Right atrium auricular region (tissue), 2 donors: Measurements from ENCODE around the gene C2CD4D. TPM values are rescaled to one million over a fixed set of nuclear protein-coding genes. Genes with fewer than 3 reads are reported as not detected.

Experiments used
- DNase-seq: peaks from one replicate; pipeline ENCODE4 v3.0.0-alpha.2; 2019; ENCODE audit warnings: low spot score
- H3K27ac ChIP-seq, 2 donors: fragments of 200-600 bp; sonication (generic); 1 replicate in 1 of 2; 2 replicates in 1 of 2; pipeline ENCODE4 v1.5.1; 2016 to 2019
- H3K27me3 ChIP-seq, 2 donors: fragments of 200-600 bp; sonication (generic); one replicate each; pipeline versions ENCODE4 v1.5.1 to v1.6.0; 2017 to 2019
- H3K36me3 ChIP-seq: fragments of 200-600 bp; sonication (generic); one replicate; pipeline ENCODE4 v1.5.1; 2016
- H3K4me1 ChIP-seq, 2 donors: fragments of 200-600 bp; sonication (generic); one replicate each; pipeline versions ENCODE4 v1.5.1 to v1.6.0; 2017 to 2019
- H3K4me3 ChIP-seq, 2 donors: fragments of 200-600 bp; sonication (generic); 1 replicate in 1 of 2; 2 replicates in 1 of 2; pipeline ENCODE4 v1.5.1; 2017 to 2019; ENCODE audit warnings: mild to moderate bottlenecking in 1 of 2, moderate library complexity in 1 of 2
- H3K9me3 ChIP-seq, 2 donors: fragments of 200-600 bp; sonication (generic); one replicate each; pipeline ENCODE4 v1.5.1; 2019
- total RNA-seq, 2 donors: library from RNA; depleted of rRNA; stranded (reverse); fragments of >200 nt; gene quantifications; one replicate each; pipeline ENCODE4 v1.1.0, GENCODE V29; 2016
- TF ChIP-seq, protein P1 (sequence below), 2 donors: fragments of 200-600 bp; sonication (generic); IDR thresholded peaks; one replicate each; pipeline ENCODE4 v1.5.1; 2019; ENCODE audit warnings: antibody characterized with exemption in 2 of 2

Gene C2CD4D
- total RNA-seq, 2 donors from 2014 or later, result not detected

DNA sequence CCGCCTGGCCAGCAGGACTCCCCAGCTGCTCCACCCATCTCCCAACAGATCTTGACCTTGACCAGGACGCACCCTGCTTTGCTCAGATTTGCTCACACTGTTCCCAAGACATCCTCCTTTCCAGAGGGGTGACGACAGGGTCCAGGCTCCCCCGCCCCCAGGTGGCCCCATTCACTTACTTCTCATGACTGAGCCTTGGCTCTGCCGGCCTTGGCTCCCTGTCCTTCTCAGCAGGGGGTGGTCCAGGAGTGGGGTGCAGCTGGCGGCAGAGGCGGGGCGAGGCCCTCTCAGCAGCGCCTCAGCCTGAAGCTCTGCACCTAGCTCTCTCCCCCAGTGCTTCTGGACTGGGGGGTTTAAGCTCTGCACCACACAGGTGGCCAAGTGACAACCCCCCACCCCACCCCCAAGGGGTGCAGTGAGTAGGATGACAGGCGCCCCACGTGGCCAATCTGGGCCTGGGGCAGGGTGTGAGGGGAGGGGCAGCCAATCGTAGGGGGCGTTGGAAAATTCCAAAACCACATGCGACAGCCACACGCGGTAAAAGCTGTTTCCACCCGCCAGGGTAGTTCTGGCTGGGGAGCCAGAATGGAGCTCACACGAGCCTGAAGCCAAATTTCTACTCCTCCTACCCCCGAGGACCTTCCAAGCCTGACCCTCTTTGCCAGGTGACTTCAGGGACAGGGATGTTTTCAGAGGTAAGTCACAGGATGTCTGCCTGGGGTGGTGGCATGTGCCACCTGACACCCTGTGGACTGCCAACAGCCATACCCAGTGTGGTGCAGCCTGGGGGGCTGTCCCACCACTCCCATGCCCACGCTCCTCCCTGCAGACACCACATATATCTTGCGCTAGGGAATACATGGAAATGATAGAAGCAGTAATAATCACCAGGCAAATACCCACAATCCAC, 13.6 kb downstream of the C2CD4D start:
- Histone ChIP-seq H3K4me1 (peaks cover 0 to 23% of the 10 kb centered on the region in 2 donors), H3K27me3 (no peaks in the 10 kb centered on the region), H3K4me3 (no peak overlapping the region), H3K9me3 (no peaks in the 10 kb centered on the region), H3K36me3 (no peaks in the 10 kb centered on the region), H3K27ac (no peak overlapping the region)
- no peak for DNase-seq
- TF ChIP-seq, protein P1, sequence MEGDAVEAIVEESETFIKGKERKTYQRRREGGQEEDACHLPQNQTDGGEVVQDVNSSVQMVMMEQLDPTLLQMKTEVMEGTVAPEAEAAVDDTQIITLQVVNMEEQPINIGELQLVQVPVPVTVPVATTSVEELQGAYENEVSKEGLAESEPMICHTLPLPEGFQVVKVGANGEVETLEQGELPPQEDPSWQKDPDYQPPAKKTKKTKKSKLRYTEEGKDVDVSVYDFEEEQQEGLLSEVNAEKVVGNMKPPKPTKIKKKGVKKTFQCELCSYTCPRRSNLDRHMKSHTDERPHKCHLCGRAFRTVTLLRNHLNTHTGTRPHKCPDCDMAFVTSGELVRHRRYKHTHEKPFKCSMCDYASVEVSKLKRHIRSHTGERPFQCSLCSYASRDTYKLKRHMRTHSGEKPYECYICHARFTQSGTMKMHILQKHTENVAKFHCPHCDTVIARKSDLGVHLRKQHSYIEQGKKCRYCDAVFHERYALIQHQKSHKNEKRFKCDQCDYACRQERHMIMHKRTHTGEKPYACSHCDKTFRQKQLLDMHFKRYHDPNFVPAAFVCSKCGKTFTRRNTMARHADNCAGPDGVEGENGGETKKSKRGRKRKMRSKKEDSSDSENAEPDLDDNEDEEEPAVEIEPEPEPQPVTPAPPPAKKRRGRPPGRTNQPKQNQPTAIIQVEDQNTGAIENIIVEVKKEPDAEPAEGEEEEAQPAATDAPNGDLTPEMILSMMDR (IDR thresholded peaks at IDR 0.05), result no peak

DNA sequence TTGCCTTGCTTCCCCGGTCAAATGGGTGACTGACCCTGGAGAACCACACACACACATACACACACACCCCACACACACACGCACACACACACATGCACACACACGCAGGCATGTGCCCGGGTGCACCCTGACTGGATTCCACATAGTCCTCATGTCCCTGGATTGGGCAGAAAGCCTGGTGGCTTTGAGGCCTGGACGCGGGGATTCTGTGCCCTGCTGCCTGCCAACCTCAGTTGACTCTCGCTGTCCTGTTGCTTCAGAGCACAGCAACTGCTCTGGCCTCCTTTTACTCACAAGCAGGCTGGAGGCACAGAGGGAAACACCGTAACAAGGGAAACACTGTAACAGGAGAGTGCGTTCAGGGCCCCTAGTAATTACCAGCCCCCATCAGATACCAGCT, 14.4 kb downstream of the C2CD4D start:
- TF ChIP-seq, protein P1 (IDR thresholded peaks at IDR 0.05), result no peak
- Histone ChIP-seq H3K4me1 (peaks cover 0 to 23% of the 10 kb centered on the region in 2 donors), H3K9me3 (no peaks in the 10 kb centered on the region), H3K36me3 (no peaks in the 10 kb centered on the region), H3K4me3 (no peak overlapping the region), H3K27me3 (no peaks in the 10 kb centered on the region), H3K27ac (no peak overlapping the region)
- no peak for DNase-seq

DNA sequence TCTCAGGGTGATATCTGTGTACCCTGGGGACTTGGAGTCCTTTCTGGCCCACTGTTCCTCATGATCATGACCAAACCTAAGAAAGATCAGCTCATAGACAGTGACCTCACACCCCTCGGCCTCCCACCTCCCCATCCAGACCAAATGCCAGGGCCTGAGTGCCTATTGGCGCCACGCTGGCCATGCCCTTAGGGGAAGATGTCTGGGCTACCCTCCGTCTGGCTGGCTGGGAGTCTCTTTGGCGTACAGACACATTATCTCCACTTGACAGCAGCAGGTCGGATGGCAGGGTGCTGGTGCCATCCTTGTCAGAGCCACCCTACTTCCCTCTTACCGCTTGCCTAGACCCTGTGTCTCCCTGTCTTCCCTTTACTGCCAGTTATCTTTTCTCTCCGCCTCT, 16.4 kb downstream of the C2CD4D start:
- no peaks in the 10 kb centered on the region for H3K9me3 ChIP-seq
- H3K4me1 ChIP-seq, result peaks cover 0 to 3% of the 10 kb centered on the region in 2 donors
- H3K36me3 ChIP-seq, result no peaks in the 10 kb centered on the region
- H3K27ac ChIP-seq, result no peak overlapping the region
- no peaks in the 10 kb centered on the region for H3K27me3 ChIP-seq
- DNase-seq, result no peak
- TF ChIP-seq, protein P1 (IDR thresholded peaks at IDR 0.05), result no peak
- no peak overlapping the region for H3K4me3 ChIP-seq

DNA sequence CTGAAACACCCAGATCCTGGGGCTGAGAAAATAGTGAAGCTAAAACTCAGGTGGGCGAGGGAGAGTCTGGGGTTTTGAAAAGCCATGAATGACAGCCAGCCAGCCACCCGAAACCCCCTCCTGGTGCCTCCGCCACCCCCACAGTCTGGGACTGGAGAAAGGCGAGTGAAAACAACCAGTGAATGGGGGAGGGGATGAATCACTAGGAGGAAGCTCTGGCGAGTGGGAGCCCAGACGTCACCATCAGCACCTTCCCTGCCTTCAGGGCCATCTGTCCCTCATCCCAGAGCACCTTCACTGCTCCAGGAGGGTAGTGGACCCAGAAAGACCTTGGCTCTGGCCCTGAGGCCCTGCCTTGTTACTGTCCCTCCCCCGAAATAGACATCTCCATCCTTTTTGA, 17.2 kb downstream of the C2CD4D start:
- Histone ChIP-seq H3K4me3 (no peak overlapping the region), H3K9me3 (no peaks in the 10 kb centered on the region), H3K27ac (no peak overlapping the region), H3K36me3 (no peaks in the 10 kb centered on the region), H3K4me1 (no peaks in the 10 kb centered on the region), H3K27me3 (no peaks in the 10 kb centered on the region)
- TF ChIP-seq, protein P1 (IDR thresholded peaks at IDR 0.05), result no peak
- DNase-seq, result no peak

DNA sequence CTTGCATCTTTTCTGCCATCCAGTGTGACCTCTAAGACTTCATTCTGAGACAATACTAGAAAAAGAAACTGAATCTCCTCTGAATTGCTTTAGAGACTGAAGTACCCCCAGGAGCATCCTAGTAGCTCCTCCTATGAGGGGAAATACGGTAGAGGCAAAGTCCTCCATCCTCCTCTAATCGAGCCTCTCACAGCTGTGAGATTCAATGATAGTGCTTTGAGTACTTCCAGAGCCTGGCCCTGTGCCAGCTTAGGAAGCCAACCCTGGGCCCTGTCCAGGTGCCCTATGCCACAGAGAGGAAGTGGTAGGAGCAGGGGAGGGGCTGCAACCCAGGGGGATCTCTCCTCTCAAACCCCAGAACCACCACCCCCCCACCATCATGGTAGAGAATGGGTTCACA, 18.7 kb downstream of the C2CD4D start:
- no peak overlapping the region for H3K4me3 ChIP-seq
- H3K9me3 ChIP-seq, result no peaks in the 10 kb centered on the region
- no peaks in the 10 kb centered on the region for H3K36me3 ChIP-seq
- TF ChIP-seq, protein P1 (IDR thresholded peaks at IDR 0.05), result no peak
- no peak overlapping the region for H3K27ac ChIP-seq
- H3K27me3 ChIP-seq, result no peaks in the 10 kb centered on the region
- DNase-seq, result no peak
- no peaks in the 10 kb centered on the region for H3K4me1 ChIP-seq
